ENCODE measurements around the gene INHBC.
"Not testable (repeated sequence)": the region's sequence is repeated elsewhere in the genome, so short reads cannot be mapped to it uniquely, and the experiment has no call there.

INHBC gene

GRCh38 chr12:57488402-57489156 lies 54.0 kb downstream of the INHBC start:
- no peak for DNase-seq

DNA sequence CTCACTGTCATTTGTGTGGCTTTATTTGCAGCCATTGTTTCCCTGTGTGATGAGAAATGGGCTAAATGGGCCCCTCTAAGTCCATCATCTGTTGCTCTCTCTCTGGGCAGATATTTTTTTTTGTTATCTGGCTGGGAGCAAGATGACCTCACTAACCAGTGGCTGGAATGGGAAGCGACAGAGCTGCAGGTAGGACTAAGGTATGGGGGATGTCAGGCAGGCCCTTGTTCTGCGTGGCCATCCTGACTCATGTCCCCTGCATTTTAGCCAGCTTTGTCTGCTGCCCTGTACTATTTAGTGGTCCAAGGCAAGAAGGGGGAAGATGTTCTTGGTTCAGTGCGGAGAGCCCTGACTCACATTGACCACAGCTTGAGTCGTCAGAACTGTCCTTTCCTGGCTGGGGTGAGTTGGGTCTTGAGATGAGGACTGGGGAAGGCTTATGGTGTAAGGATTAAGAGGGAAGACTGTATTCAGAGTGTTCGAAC lies 54.6 kb downstream of the INHBC start:
- no peak for DNase-seq

GRCh38 chr12:57490126-57490525 lies 55.5 kb downstream of the INHBC start:
- DNase-seq = no peak

DNA sequence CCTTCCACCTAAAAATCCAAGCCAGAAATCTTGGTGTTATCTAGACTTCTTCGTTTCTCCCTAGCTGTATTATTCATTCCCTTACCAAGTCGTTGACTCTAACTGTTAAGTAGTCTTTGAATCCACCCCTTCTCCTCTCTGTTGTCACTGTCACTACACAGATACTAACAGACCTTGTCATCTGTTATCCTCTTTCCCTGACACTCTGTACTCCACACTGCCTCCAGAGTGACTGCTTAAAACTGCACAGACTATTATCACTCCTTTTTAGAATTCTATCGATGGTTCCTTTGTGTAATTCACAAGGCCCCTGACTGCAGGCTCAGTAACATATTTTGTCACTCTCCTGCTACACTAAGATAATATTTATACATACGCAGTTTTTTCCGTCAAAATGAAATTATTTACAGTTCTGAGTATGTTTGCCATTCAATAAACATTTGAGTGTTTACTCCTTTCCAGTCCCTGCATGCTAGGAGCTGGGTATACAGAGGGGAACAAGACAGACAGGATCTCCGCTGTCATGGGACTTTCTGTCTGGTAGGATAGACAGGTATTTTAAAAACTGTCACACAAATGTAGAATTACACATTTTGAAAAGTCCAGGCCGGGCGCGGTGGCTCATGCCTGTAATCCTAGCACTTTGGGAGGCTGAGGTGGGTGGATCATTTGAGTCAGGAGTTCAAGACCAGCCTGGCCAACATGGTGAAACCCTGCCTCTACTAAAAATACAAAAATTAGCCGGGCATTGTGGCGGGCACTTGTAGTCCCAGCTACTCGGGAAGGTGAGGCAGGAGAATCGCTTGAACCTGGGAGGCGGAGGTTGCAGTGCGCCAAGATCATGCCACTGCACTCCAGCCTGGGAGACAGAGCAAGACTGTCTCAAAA lies 57.1 kb downstream of the INHBC start:
- DNase-seq = no peak

GRCh38 chr12:57495051-57495701 lies 60.6 kb downstream of the INHBC start:
- DNase-seq = not testable (repeated sequence)

DNA sequence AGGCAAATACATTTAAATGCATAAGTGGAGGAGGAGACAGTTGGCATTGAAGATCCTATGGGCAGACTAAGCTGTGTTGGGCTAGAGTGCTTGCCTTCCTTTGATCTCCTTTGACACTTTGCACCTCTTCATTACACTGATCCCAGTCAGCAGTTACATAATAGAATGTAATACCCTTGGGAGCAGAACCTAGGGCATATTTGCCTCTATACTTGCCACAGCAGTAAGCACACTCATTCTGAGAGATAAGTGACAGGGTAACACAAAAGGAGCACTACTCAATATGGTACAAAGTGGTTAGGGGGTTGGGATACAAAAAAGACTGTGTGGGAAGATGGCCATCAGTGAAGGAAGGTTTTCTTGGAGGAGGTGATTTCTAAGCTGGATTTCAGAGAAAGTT lies 62.2 kb downstream of the INHBC start:
- DNase-seq = no peak

DNA sequence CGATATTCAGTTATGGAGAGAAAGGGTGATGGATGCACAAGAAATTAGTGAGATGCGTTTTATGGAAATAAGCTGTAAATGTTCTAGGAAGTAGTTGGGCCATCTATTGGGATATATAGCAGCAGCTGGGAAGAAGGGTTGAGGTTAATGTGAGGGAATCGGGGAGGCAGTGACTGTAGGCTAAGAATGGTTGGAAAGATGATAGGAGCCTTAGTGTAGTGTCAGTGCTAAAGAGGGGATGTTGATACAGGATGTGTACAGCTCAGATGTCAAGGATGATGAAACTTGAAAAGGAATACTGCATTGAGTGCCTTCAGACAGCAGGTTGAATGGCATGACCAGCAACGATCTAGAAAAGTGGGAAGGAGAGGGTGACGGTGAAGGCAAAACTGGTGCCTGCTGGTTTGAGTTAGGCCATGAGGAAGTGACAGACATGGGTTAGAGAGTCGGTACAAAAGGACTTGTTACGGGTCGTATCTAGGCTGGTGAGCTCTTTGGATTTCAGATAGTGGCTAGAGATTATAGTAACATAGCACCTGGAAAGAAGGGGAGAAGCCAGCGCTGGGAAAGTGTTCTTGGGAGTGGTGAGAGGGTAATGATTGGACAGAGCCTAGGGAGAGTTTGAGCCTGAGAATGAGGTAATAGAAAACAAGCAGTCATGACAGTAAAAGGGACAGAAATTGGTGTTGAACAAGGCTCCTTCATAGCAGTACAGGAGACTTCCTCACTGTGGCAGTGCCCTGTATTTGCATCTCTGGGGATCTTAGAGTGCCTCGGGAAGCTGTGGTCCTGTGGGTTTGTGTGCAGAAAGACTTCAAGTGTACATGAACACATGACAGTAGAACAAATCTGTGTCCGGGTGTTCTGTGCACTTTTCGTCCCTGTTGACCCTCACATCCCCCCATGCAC lies 62.9 kb downstream of the INHBC start:
- DNase-seq = no peak

DNA sequence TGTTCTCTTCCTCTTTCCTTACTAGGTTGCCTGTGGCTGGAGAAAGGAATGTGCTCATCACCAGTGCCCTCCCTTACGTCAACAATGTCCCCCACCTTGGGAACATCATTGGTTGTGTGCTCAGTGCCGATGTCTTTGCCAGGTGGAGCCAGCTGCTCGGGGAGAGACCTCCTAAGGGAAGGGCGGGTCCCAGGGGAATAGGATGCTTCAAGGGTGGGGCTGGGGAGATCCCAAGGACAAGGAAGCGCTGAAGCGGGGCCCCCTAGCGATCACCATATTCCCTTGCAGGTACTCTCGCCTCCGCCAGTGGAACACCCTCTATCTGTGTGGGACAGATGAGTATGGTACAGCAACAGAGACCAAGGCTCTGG lies 63.5 kb downstream of the INHBC start:
- DNase-seq = no peak

DNA sequence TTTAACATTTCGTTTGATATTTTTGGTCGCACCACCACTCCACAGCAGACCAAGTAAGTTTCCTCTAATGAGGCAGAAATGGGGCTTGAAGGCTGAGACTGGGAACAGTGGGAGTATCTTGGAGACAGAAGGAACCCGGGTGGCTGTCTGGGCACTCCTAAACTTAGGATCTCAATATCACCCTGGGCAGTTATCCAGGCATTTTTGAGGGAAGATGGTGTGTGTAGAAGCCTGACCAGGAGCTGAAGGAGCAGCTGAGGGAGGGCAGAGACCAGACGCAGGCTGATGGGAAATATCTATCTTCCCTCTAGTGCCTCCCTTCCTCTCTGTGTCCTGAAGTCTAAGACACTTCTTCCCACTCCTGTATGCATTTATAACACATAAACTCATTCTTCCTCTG lies 64.0 kb downstream of the INHBC start:
- DNase-seq = no peak

GRCh38 chr12:57500213-57500612 lies 65.6 kb downstream of the INHBC start:
- no peak for DNase-seq
